ENCODE data around the gene ENOX1.

ENOX1 gene

GRCh38 chr13:43441899-43442499 lies 344.8 kb downstream of the ENOX1 start:
- Histone ChIP-seq H3K9ac (ENCODE audit: low read length) (no peak overlapping the region), H3K36me3 (ENCODE audit: insufficient read depth, low read length) (no peaks in the 10 kb centered on the region), H3K27ac (ENCODE audit: low read depth, low read length) (no peak overlapping the region), H3K4me1 (ENCODE audit: insufficient read depth, low read length) (peaks cover 22% of the 10 kb centered on the region), H3K9me3 (ENCODE audit: low read length) (no peaks in the 10 kb centered on the region), H3K4me3 (ENCODE audit: low read depth in 1 of 2, low read length in 2 of 2) (no peak overlapping the region), H3K27me3 (ENCODE audit: control insufficient read depth in 1 of 2, insufficient read depth in 2 of 2, low read length in 2 of 2) (no peaks in the 10 kb centered on the region)

GRCh38 chr13:43441464-43441863 lies 345.3 kb downstream of the ENOX1 start:
- Histone ChIP-seq H3K27ac (ENCODE audit: low read depth, low read length) (no peak overlapping the region), H3K9ac (ENCODE audit: low read length) (no peak overlapping the region), H3K36me3 (ENCODE audit: insufficient read depth, low read length) (no peaks in the 10 kb centered on the region), H3K27me3 (ENCODE audit: control insufficient read depth in 1 of 2, insufficient read depth in 2 of 2, low read length in 2 of 2) (no peaks in the 10 kb centered on the region), H3K4me1 (ENCODE audit: insufficient read depth, low read length) (peaks cover 21% of the 10 kb centered on the region), H3K4me3 (ENCODE audit: low read depth in 1 of 2, low read length in 2 of 2) (no peak overlapping the region), H3K9me3 (ENCODE audit: low read length) (no peaks in the 10 kb centered on the region)

- H3K9ac ChIP-seq (ENCODE audit: low read length), result no peak overlapping the region
- peaks cover 2% of the 10 kb centered on the region for H3K4me1 ChIP-seq (ENCODE audit: insufficient read depth, low read length)
- H3K4me3 ChIP-seq (ENCODE audit: low read depth in 1 of 2, low read length in 2 of 2), result no peak overlapping the region
- H3K9me3 ChIP-seq (ENCODE audit: low read length), result no peaks in the 10 kb centered on the region
- H3K27ac ChIP-seq (ENCODE audit: low read depth, low read length), result no peak overlapping the region
- no peaks in the 10 kb centered on the region for H3K27me3 ChIP-seq (ENCODE audit: control insufficient read depth in 1 of 2, insufficient read depth in 2 of 2, low read length in 2 of 2)
- H3K36me3 ChIP-seq (ENCODE audit: insufficient read depth, low read length), result no peaks in the 10 kb centered on the region
These were observed 352.6 kb downstream of the ENOX1 start for GRCh38 chr13:43434191-43434590.

- H3K4me3 ChIP-seq (ENCODE audit: low read depth in 1 of 2, low read length in 2 of 2), result no peak overlapping the region
- H3K36me3 ChIP-seq (ENCODE audit: insufficient read depth, low read length), result no peaks in the 10 kb centered on the region
- H3K9ac ChIP-seq (ENCODE audit: low read length), result no peak overlapping the region
- H3K4me1 ChIP-seq (ENCODE audit: insufficient read depth, low read length), result peaks cover 7% of the 10 kb centered on the region
- no peaks in the 10 kb centered on the region for H3K9me3 ChIP-seq (ENCODE audit: low read length)
- H3K27ac ChIP-seq (ENCODE audit: low read depth, low read length), result no peak overlapping the region
- H3K27me3 ChIP-seq (ENCODE audit: control insufficient read depth in 1 of 2, insufficient read depth in 2 of 2, low read length in 2 of 2), result no peaks in the 10 kb centered on the region
These were observed 353.1 kb downstream of the ENOX1 start for GRCh38 chr13:43433691-43434141.

- H3K36me3 ChIP-seq (ENCODE audit: insufficient read depth, low read length), result no peaks in the 10 kb centered on the region
- no peak overlapping the region for H3K4me3 ChIP-seq (ENCODE audit: low read depth in 1 of 2, low read length in 2 of 2)
- no peak overlapping the region for H3K9ac ChIP-seq (ENCODE audit: low read length)
- H3K27ac ChIP-seq (ENCODE audit: low read depth, low read length), result no peak overlapping the region
- H3K9me3 ChIP-seq (ENCODE audit: low read length), result no peaks in the 10 kb centered on the region
- no peaks in the 10 kb centered on the region for H3K27me3 ChIP-seq (ENCODE audit: control insufficient read depth in 1 of 2, insufficient read depth in 2 of 2, low read length in 2 of 2)
- H3K4me1 ChIP-seq (ENCODE audit: insufficient read depth, low read length), result peaks cover 14% of the 10 kb centered on the region
These were observed 353.8 kb downstream of the ENOX1 start for GRCh38 chr13:43432958-43433357.

GRCh38 chr13:43431841-43432240 lies 354.9 kb downstream of the ENOX1 start:
- Histone ChIP-seq H3K4me3 (ENCODE audit: low read depth in 1 of 2, low read length in 2 of 2) (no peak overlapping the region), H3K27me3 (ENCODE audit: control insufficient read depth in 1 of 2, insufficient read depth in 2 of 2, low read length in 2 of 2) (no peaks in the 10 kb centered on the region), H3K36me3 (ENCODE audit: insufficient read depth, low read length) (no peaks in the 10 kb centered on the region), H3K4me1 (ENCODE audit: insufficient read depth, low read length) (peaks cover 19% of the 10 kb centered on the region), H3K9ac (ENCODE audit: low read length) (no peak overlapping the region), H3K9me3 (ENCODE audit: low read length) (no peaks in the 10 kb centered on the region), H3K27ac (ENCODE audit: low read depth, low read length) (no peak overlapping the region)

- Histone ChIP-seq H3K9ac (ENCODE audit: low read length) (no peak overlapping the region), H3K27me3 (ENCODE audit: control insufficient read depth in 1 of 2, insufficient read depth in 2 of 2, low read length in 2 of 2) (no peaks in the 10 kb centered on the region), H3K4me3 (ENCODE audit: low read depth in 1 of 2, low read length in 2 of 2) (no peak overlapping the region), H3K9me3 (ENCODE audit: low read length) (no peaks in the 10 kb centered on the region), H3K36me3 (ENCODE audit: insufficient read depth, low read length) (no peaks in the 10 kb centered on the region), H3K4me1 (ENCODE audit: insufficient read depth, low read length) (peaks cover 19% of the 10 kb centered on the region), H3K27ac (ENCODE audit: low read depth, low read length) (no peak overlapping the region)
These were observed 355.5 kb downstream of the ENOX1 start for GRCh38 chr13:43431290-43431716.

GRCh38 chr13:43428545-43429296 lies 358.1 kb downstream of the ENOX1 start:
- Histone ChIP-seq H3K27ac (ENCODE audit: low read depth, low read length) (peak overlapping the region; percentile 6), H3K4me3 (ENCODE audit: low read depth in 1 of 2, low read length in 2 of 2) (no peak overlapping the region), H3K9me3 (ENCODE audit: low read length) (no peaks in the 10 kb centered on the region), H3K36me3 (ENCODE audit: insufficient read depth, low read length) (no peaks in the 10 kb centered on the region), H3K9ac (ENCODE audit: low read length) (no peak overlapping the region), H3K4me1 (ENCODE audit: insufficient read depth, low read length) (peaks cover 36% of the 10 kb centered on the region), H3K27me3 (ENCODE audit: control insufficient read depth in 1 of 2, insufficient read depth in 2 of 2, low read length in 2 of 2) (no peaks in the 10 kb centered on the region)

- H3K9me3 ChIP-seq (ENCODE audit: low read length), result no peaks in the 10 kb centered on the region
- H3K4me1 ChIP-seq (ENCODE audit: insufficient read depth, low read length), result peaks cover 43% of the 10 kb centered on the region
- no peaks in the 10 kb centered on the region for H3K27me3 ChIP-seq (ENCODE audit: control insufficient read depth in 1 of 2, insufficient read depth in 2 of 2, low read length in 2 of 2)
- H3K36me3 ChIP-seq (ENCODE audit: insufficient read depth, low read length), result no peaks in the 10 kb centered on the region
- H3K27ac ChIP-seq (ENCODE audit: low read depth, low read length), result no peak overlapping the region
- no peak overlapping the region for H3K9ac ChIP-seq (ENCODE audit: low read length)
- no peak overlapping the region for H3K4me3 ChIP-seq (ENCODE audit: low read depth in 1 of 2, low read length in 2 of 2)
These were observed 360.4 kb downstream of the ENOX1 start for GRCh38 chr13:43426355-43426754.

DNA sequence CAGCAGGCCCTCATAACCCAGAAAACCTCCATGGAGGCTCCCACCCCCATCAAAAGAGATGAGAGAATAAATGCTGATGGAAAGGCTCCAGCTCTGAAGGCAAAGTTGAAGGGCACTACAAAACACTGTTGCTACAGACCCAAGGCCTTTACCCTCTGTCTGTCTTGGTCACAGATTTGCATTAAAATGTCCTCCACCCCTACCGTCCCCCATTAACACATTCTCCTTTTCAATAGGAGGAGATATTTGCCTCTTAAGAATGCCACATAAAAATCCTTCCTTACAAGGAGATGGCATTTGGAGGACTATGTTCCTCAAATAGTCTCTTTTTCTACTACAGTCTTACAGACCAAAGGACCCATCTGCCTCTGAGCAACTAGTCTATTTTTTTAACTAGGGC lies 361.5 kb downstream of the ENOX1 start:
- H3K4me3 ChIP-seq (ENCODE audit: low read depth in 1 of 2, low read length in 2 of 2), result peak overlapping the region in 1 of 2 donors; percentile 6
- no peaks in the 10 kb centered on the region for H3K36me3 ChIP-seq (ENCODE audit: insufficient read depth, low read length)
- H3K27ac ChIP-seq (ENCODE audit: low read depth, low read length), result no peak overlapping the region
- H3K4me1 ChIP-seq (ENCODE audit: insufficient read depth, low read length), result peaks cover 43% of the 10 kb centered on the region
- H3K9ac ChIP-seq (ENCODE audit: low read length), result no peak overlapping the region
- H3K27me3 ChIP-seq (ENCODE audit: control insufficient read depth in 1 of 2, insufficient read depth in 2 of 2, low read length in 2 of 2), result no peaks in the 10 kb centered on the region
- H3K9me3 ChIP-seq (ENCODE audit: low read length), result no peaks in the 10 kb centered on the region

DNA sequence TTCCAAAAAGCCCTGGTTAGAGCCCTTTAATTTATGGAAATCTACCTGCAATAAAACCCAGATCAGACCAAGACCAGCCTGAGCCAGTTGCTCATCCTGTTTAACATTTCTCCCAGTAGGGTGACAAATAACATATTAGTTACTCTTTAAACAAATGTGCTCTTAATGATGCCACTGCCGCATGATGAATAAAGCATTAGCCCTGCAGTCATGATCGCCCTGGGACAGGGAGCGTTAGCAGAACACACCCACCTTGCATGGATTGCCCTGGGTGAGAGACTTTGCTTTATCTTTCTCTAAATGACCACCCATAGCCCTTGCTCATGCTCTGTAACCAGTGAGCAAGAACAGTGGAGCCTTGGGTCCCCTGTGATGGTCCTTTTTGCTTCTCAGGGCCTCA lies 362.4 kb downstream of the ENOX1 start:
- Histone ChIP-seq H3K9me3 (ENCODE audit: low read length) (no peaks in the 10 kb centered on the region), H3K4me1 (ENCODE audit: insufficient read depth, low read length) (peaks cover 43% of the 10 kb centered on the region), H3K9ac (ENCODE audit: low read length) (no peak overlapping the region), H3K27ac (ENCODE audit: low read depth, low read length) (no peak overlapping the region), H3K36me3 (ENCODE audit: insufficient read depth, low read length) (no peaks in the 10 kb centered on the region), H3K4me3 (ENCODE audit: low read depth in 1 of 2, low read length in 2 of 2) (peak overlapping the region in 1 of 2 donors; percentile 6), H3K27me3 (ENCODE audit: control insufficient read depth in 1 of 2, insufficient read depth in 2 of 2, low read length in 2 of 2) (no peaks in the 10 kb centered on the region)

DNA sequence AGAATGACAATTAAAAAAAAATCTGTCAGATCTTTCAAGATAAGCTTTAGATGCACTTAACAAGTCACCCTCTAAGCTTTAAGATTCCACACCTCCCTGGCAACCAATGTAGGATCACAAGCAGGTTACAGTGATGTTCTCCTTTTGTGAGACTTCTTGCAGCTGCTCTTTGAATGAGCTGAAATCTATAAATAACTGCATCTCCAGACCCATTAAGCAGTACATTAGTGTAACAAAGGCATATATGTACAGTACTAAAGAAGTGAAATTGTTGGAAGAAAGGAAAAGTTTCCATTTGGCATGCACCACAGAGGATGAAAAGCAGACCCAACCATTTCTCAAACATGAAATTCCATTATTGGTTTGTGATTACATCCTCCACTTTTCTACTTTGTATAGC lies 364.7 kb downstream of the ENOX1 start:
- no peaks in the 10 kb centered on the region for H3K36me3 ChIP-seq (ENCODE audit: insufficient read depth, low read length)
- no peak overlapping the region for H3K4me3 ChIP-seq (ENCODE audit: low read depth in 1 of 2, low read length in 2 of 2)
- H3K9ac ChIP-seq (ENCODE audit: low read length), result no peak overlapping the region
- H3K9me3 ChIP-seq (ENCODE audit: low read length), result no peaks in the 10 kb centered on the region
- H3K27me3 ChIP-seq (ENCODE audit: control insufficient read depth in 1 of 2, insufficient read depth in 2 of 2, low read length in 2 of 2), result no peaks in the 10 kb centered on the region
- no peak overlapping the region for H3K27ac ChIP-seq (ENCODE audit: low read depth, low read length)
- peaks cover 24% of the 10 kb centered on the region for H3K4me1 ChIP-seq (ENCODE audit: insufficient read depth, low read length)
